ENCODE results near the gene C16orf78.

The C16orf78 gene

GRCh38 chr16:49416001-49416675 lies 42.5 kb downstream of the C16orf78 start:
- DNase-seq = no peak
- TF ChIP-seq GATA1 (IDR thresholded peaks at IDR 0.05; ENCODE audit: low read depth, low read length) (no peak), POLR2A (IDR thresholded peaks at IDR 0.05; ENCODE audit: low read length) (no peak)

GRCh38 chr16:49417354-49417753 lies 43.8 kb downstream of the C16orf78 start:
- no peak for TF ChIP-seq POLR2A (IDR thresholded peaks at IDR 0.05; ENCODE audit: low read length)
- TF ChIP-seq GATA1 (IDR thresholded peaks at IDR 0.05; ENCODE audit: low read depth, low read length) = no peak

GRCh38 chr16:49419006-49419405 lies 45.4 kb downstream of the C16orf78 start:
- TF ChIP-seq GATA1 (IDR thresholded peaks at IDR 0.05; ENCODE audit: low read depth, low read length) = no peak
- TF ChIP-seq POLR2A (IDR thresholded peaks at IDR 0.05; ENCODE audit: low read length) = no peak
- no peak for DNase-seq

More at GRCh38 chr16:49417354-49417753, 43.8 kb downstream of the C16orf78 start:
- no peak for DNase-seq

- no peak for DNase-seq
- TF ChIP-seq POLR2A (IDR thresholded peaks at IDR 0.05; ENCODE audit: low read length) = no peak
- TF ChIP-seq GATA1 (IDR thresholded peaks at IDR 0.05; ENCODE audit: low read depth, low read length) = no peak
Observed at GRCh38 chr16:49419862-49420261, 46.3 kb downstream of the C16orf78 start.

GRCh38 chr16:49422896-49423295 lies 49.3 kb downstream of the C16orf78 start:
- no peak for TF ChIP-seq GATA1 (IDR thresholded peaks at IDR 0.05; ENCODE audit: low read depth, low read length)
- DNase-seq = no peak

GRCh38 chr16:49424961-49425360 lies 51.4 kb downstream of the C16orf78 start:
- no peak for DNase-seq
- TF ChIP-seq GATA1 (IDR thresholded peaks at IDR 0.05; ENCODE audit: low read depth, low read length) (no peak), POLR2A (IDR thresholded peaks at IDR 0.05; ENCODE audit: low read length) (no peak)

GRCh38 chr16:49427771-49428170 lies 54.2 kb downstream of the C16orf78 start:
- DNase-seq = no peak
- TF ChIP-seq GATA1 (IDR thresholded peaks at IDR 0.05; ENCODE audit: low read depth, low read length) (no peak), POLR2A (IDR thresholded peaks at IDR 0.05; ENCODE audit: low read length) (no peak)

GRCh38 chr16:49428808-49429207 lies 55.2 kb downstream of the C16orf78 start:
- no peak for DNase-seq
- TF ChIP-seq GATA1 (IDR thresholded peaks at IDR 0.05; ENCODE audit: low read depth, low read length) (no peak), POLR2A (IDR thresholded peaks at IDR 0.05; ENCODE audit: low read length) (no peak)

GRCh38 chr16:49431040-49431439 lies 57.4 kb downstream of the C16orf78 start:
- DNase-seq = no peak
- TF ChIP-seq GATA1 (IDR thresholded peaks at IDR 0.05; ENCODE audit: low read depth, low read length) (no peak), POLR2A (IDR thresholded peaks at IDR 0.05; ENCODE audit: low read length) (no peak)

- TF ChIP-seq GATA1 (IDR thresholded peaks at IDR 0.05; ENCODE audit: low read depth, low read length) = no peak
- no peak for TF ChIP-seq POLR2A (IDR thresholded peaks at IDR 0.05; ENCODE audit: low read length)
Observed at GRCh38 chr16:49431591-49432290, 58.1 kb downstream of the C16orf78 start.

GRCh38 chr16:49434733-49435132 lies 61.1 kb downstream of the C16orf78 start:
- no peak for DNase-seq
- TF ChIP-seq GATA1 (IDR thresholded peaks at IDR 0.05; ENCODE audit: low read depth, low read length) (no peak), POLR2A (IDR thresholded peaks at IDR 0.05; ENCODE audit: low read length) (no peak)

More at GRCh38 chr16:49431591-49432290, 58.1 kb downstream of the C16orf78 start:
- DNase-seq = no peak

GRCh38 chr16:49436181-49436580 lies 62.6 kb downstream of the C16orf78 start:
- no peak for DNase-seq
- no peak for TF ChIP-seq GATA1 (IDR thresholded peaks at IDR 0.05; ENCODE audit: low read depth, low read length)
- no peak for TF ChIP-seq POLR2A (IDR thresholded peaks at IDR 0.05; ENCODE audit: low read length)

GRCh38 chr16:49437344-49437743 lies 63.7 kb downstream of the C16orf78 start:
- no peak for DNase-seq
- no peak for TF ChIP-seq GATA1 (IDR thresholded peaks at IDR 0.05; ENCODE audit: low read depth, low read length)
- no peak for TF ChIP-seq POLR2A (IDR thresholded peaks at IDR 0.05; ENCODE audit: low read length)

GRCh38 chr16:49439050-49439449 lies 65.4 kb downstream of the C16orf78 start:
- no peak for DNase-seq
- TF ChIP-seq POLR2A (IDR thresholded peaks at IDR 0.05; ENCODE audit: low read length) (no peak), GATA1 (IDR thresholded peaks at IDR 0.05; ENCODE audit: low read depth, low read length) (no peak)

GRCh38 chr16:49439676-49440075 lies 66.1 kb downstream of the C16orf78 start:
- no peak for DNase-seq
- TF ChIP-seq POLR2A (IDR thresholded peaks at IDR 0.05; ENCODE audit: low read length) (no peak), GATA1 (IDR thresholded peaks at IDR 0.05; ENCODE audit: low read depth, low read length) (no peak)
